K562 (cell line): Measurements from ENCODE around the gene PRRT1. TPM values are rescaled to one million over a fixed set of nuclear protein-coding genes. Genes with fewer than 3 reads are reported as not detected.
A peak's percentile ranks its signal among the peaks of the same experiment; 100 is the strongest.

Source experiments
- FOXA3 ChIP-seq, 2 experiments: fragments of 450-650 bp in 1 of 2; sonication (generic) in 1 of 2; formaldehyde crosslinking; IDR thresholded peaks in 1 of 2; conservative IDR thresholded peaks in 1 of 2; 2 replicates each; pipeline versions ENCODE4 v1.4.0 to v1.8.0; 2020 to 2022; ENCODE audit warnings: mild to moderate bottlenecking in 2 of 2, missing genetic modification reagents in 1 of 2
- GATA2 ChIP-seq: sonication (generic); formaldehyde crosslinking; IDR thresholded peaks from 2 replicates; pipeline ENCODE4 v1.4.0; 2020; ENCODE audit warnings: mild to moderate bottlenecking, missing genetic modification reagents
- JUN ChIP-seq, 2 experiments: sonication (generic) in 1 of 2; formaldehyde crosslinking in 1 of 2; IDR thresholded peaks; 2 replicates each; pipeline versions ENCODE4 v1.6.1 to v1.8.0; 2012 to 2022; ENCODE audit warnings: borderline replicate concordance in 2 of 2, mild to moderate bottlenecking in 2 of 2, improper control_type of control experiment in 1 of 2, low read depth in 1 of 2, low read length in 1 of 2, missing genetic modification reagents in 1 of 2
- MAFK ChIP-seq: IDR thresholded peaks from 2 replicates; pipeline ENCODE4 v1.6.1; 2011; ENCODE audit warnings: low read length, improper control_type of control experiment
- SMAD2 ChIP-seq: fragments of 150-350 bp; IDR thresholded peaks from 2 replicates; pipeline ENCODE4 v1.6.1; 2014; ENCODE audit warnings: low read depth, mild to moderate bottlenecking, low read length
- TARDBP ChIP-seq: fragments of 450-650 bp; IDR thresholded peaks from 2 replicates; pipeline ENCODE4 v1.6.1; 2016
- TEAD1 ChIP-seq, 2 experiments: fragments of 450-650 bp in 1 of 2; sonication (generic) in 1 of 2; formaldehyde crosslinking; IDR thresholded peaks; 2 replicates each; pipeline versions ENCODE4 v1.4.0 to v1.8.0; 2020 to 2022; ENCODE audit warnings: mild to moderate bottlenecking in 2 of 2, missing genetic modification reagents in 1 of 2
- THRB ChIP-seq: fragments of 450-650 bp; formaldehyde crosslinking; conservative IDR thresholded peaks from 2 replicates; pipeline ENCODE4 v1.4.0; 2022; ENCODE audit warnings: mild to moderate bottlenecking, missing genetic modification characterization
- ZNF408 ChIP-seq: fragments of 250-450 bp; sonication (Bioruptor Pico); IDR thresholded peaks from 2 replicates; pipeline ENCODE4 v1.4.0; 2020; ENCODE audit warnings: low read depth, mild to moderate bottlenecking, moderate library complexity
- ZNF639 ChIP-seq, 2 experiments: fragments of 200-800 bp in 1 of 2; sonication (Bioruptor generic) in 1 of 2; sonication (generic) in 1 of 2; formaldehyde crosslinking in 1 of 2; IDR thresholded peaks in 1 of 2; conservative IDR thresholded peaks in 1 of 2; 2 replicates each; pipeline versions ENCODE4 v1.5.0 to v1.6.1; 2016 to 2020; ENCODE audit warnings: missing compliant biosample characterization in 1 of 2, missing genetic modification characterization in 1 of 2, missing genetic modification reagents in 1 of 2
- polyA plus RNA-seq, 8 experiments: library from polyadenylated mRNA; depleted of rRNA in 4 of 8; stranded (reverse) in 5 of 8; unstranded in 3 of 8; fragments of >200 nt; fragmentation: Nextera tagmentation in 2 of 8; fragmentation: Illumina TruSeq in 1 of 8; extraction: Ambion mirVana in 2 of 8; extraction: Trizol in 1 of 8; gene quantifications; 2 replicates each; pipeline versions ENCODE4 v1.2.1 to v1.2.3, GENCODE V29; 2011 to 2014; ENCODE audit warnings: inconsistent platforms in 1 of 8, missing spikeins in 1 of 8
- total RNA-seq, 7 experiments: library from RNA; depleted of rRNA in 6 of 7; stranded (reverse); fragments of >200 nt in 6 of 7; fragmentation: Illumina TruSeq in 2 of 7; extraction: Trizol in 2 of 7; gene quantifications; 2 replicates each; pipeline versions ENCODE4 v1.2.1 to v1.2.3, GENCODE V29; 2011 to 2021; ENCODE audit warnings: low replicate concordance in 1 of 7
- TF ChIP-seq, protein P1 (sequence below), 2 experiments: fragments of 450-650 bp; formaldehyde crosslinking in 1 of 2; IDR thresholded peaks; 2 replicates each; pipeline versions ENCODE4 v1.4.0 to v1.6.1; 2014 to 2020; ENCODE audit warnings: mild to moderate bottlenecking in 2 of 2, borderline replicate concordance in 1 of 2, low read depth in 1 of 2

PRRT1 gene
- total and polyA plus RNA-seq, 9 of the 15 experiments (the other 6 are each of a cell fraction or from before 2014, with no cell fraction given), result 0.14 to 3.5 (median 0.41) TPM

DNA sequence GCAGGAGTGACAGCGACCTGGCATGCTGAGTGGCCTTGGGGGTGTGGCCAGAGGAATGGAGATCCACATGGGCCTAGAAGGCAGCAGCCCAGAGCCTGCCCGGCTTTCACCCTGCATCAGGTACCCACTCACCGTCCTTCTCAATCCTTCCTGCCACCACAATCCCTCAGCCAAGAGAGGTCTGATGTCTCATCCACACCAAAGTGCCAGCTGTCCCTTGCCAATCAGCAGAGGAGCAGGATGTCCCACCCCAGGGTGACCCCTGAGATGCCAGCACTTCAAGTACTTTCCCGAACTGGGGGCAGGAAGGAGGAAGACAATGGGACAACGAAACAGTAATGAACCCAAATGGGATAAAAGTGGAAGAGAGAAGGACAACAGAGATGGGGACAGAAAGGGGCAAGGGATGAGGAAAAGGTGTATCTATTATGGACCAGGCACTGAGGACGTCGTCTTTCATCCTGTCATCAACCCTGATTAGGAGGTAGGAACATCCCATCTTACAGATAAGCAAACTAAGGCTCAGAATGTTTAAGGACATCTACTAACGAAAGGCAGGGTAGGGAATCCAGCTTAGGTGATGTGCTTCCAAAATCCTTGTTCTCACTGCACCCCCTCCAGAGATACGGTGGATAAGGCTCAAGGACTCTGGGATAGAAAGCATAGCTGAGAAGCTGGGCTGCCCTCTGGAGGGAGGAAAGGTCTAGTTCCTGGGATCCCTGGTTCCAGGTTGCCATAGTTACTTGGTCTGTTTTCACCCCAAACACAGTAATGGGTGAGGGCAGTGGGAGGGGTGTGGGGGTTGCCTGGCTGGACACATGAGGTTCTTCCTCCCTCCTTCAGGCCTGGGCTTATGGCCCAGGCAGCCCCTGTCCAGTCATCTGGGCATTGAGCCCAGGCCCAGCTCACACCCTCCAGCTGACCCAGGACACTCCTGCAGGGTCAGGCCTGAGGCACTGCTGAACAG lies 38.1 kb downstream of the PRRT1 start (continued):
- TF ChIP-seq, protein P1, sequence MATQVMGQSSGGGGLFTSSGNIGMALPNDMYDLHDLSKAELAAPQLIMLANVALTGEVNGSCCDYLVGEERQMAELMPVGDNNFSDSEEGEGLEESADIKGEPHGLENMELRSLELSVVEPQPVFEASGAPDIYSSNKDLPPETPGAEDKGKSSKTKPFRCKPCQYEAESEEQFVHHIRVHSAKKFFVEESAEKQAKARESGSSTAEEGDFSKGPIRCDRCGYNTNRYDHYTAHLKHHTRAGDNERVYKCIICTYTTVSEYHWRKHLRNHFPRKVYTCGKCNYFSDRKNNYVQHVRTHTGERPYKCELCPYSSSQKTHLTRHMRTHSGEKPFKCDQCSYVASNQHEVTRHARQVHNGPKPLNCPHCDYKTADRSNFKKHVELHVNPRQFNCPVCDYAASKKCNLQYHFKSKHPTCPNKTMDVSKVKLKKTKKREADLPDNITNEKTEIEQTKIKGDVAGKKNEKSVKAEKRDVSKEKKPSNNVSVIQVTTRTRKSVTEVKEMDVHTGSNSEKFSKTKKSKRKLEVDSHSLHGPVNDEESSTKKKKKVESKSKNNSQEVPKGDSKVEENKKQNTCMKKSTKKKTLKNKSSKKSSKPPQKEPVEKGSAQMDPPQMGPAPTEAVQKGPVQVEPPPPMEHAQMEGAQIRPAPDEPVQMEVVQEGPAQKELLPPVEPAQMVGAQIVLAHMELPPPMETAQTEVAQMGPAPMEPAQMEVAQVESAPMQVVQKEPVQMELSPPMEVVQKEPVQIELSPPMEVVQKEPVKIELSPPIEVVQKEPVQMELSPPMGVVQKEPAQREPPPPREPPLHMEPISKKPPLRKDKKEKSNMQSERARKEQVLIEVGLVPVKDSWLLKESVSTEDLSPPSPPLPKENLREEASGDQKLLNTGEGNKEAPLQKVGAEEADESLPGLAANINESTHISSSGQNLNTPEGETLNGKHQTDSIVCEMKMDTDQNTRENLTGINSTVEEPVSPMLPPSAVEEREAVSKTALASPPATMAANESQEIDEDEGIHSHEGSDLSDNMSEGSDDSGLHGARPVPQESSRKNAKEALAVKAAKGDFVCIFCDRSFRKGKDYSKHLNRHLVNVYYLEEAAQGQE (IDR thresholded peaks at IDR 0.05; ENCODE audit: borderline replicate concordance), result peak; percentile 57; the same call in 1 of the 2 replicates
- TF ChIP-seq, protein P1 (CRISPR knock-in tag; IDR thresholded peaks at IDR 0.05; ENCODE audit: low read depth), result no peak
- TF ChIP-seq THRB (CRISPR knock-in tag) (0 out of 2 replicates have a peak, but pooled peaks have one; percentile 13), TARDBP (0 out of 2 replicates have a peak, but pooled peaks have one; percentile 16), ZNF408 (CRISPR knock-in tag) (no peak), TEAD1 (CRISPR knock-in tag; IDR thresholded peaks at IDR 0.05) (0 out of 4 replicates have a peak, but pooled peaks of 1 of the 2 experiments have one; percentile 7), FOXA3 (CRISPR knock-in tag; conservative IDR thresholded peaks at IDR 0.05 in 1 of 2, IDR thresholded peaks at IDR 0.05 in 1 of 2) (no peak), GATA2 (CRISPR knock-in tag) (peak; percentile 36; the same call in 1 of the 2 replicates), SMAD2 (no peak), MAFK (0 out of 2 replicates have a peak, but pooled peaks have one; percentile 16), JUN (IDR thresholded peaks at IDR 0.05; ENCODE audit: borderline replicate concordance, low read depth, low read length) (peak; percentile 31; the same call in 1 of the 2 replicates), JUN (CRISPR knock-in tag; IDR thresholded peaks at IDR 0.05; ENCODE audit: borderline replicate concordance) (no peak), ZNF639 (CRISPR knock-in tag; conservative IDR thresholded peaks at IDR 0.05 in 1 of 2, IDR thresholded peaks at IDR 0.05 in 1 of 2) (0 out of 4 replicates have a peak, but pooled peaks of 1 of the 2 experiments have one; percentile 24)
